OCI-LY7 (cell line): ENCODE data around the gene CNPY1.

Experiments used
- EZH2phosphoT487 ChIP-seq: fragments of 200-600 bp; sonication (generic); IDR thresholded peaks from 2 replicates; pipeline ENCODE4 v1.6.1; 2018; ENCODE audit warnings: low read depth, borderline replicate concordance, mild to moderate bottlenecking, mixed run types, antibody characterized with exemption, low read length, moderate library complexity, mixed read lengths
- TF ChIP-seq, protein P1 (sequence below): fragments of 200-600 bp; sonication (generic); conservative IDR thresholded peaks from 2 replicates; pipeline ENCODE4 v1.5.1; 2014; ENCODE audit warnings: mild to moderate bottlenecking, antibody characterized with exemption, low read length, moderate library complexity, mixed read lengths

DNA sequence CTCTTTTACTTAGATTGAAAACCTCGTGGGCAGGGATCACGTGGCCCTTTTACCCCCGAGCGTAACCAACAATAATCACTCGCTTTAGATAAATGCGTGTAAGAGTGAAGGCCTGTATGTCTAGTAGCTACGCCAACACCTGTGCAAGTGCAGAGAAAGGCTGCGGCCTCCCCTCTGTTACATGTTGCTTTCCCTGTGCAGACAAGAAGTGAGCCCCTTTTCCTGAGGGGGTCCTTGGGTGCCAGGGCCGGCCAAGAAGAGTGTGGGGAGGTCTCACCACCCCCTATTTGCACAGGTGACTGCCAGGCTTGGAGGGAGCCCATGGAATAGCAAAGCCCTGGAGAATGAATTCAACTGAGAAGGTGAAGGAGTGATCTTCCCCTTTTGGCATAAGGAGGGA, 35.6 kb upstream of the CNPY1 start:
- TF ChIP-seq, protein P1, sequence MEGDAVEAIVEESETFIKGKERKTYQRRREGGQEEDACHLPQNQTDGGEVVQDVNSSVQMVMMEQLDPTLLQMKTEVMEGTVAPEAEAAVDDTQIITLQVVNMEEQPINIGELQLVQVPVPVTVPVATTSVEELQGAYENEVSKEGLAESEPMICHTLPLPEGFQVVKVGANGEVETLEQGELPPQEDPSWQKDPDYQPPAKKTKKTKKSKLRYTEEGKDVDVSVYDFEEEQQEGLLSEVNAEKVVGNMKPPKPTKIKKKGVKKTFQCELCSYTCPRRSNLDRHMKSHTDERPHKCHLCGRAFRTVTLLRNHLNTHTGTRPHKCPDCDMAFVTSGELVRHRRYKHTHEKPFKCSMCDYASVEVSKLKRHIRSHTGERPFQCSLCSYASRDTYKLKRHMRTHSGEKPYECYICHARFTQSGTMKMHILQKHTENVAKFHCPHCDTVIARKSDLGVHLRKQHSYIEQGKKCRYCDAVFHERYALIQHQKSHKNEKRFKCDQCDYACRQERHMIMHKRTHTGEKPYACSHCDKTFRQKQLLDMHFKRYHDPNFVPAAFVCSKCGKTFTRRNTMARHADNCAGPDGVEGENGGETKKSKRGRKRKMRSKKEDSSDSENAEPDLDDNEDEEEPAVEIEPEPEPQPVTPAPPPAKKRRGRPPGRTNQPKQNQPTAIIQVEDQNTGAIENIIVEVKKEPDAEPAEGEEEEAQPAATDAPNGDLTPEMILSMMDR = no peak
- no peak for TF ChIP-seq EZH2phosphoT487
